Posterior vena cava (tissue), 2 donors: ENCODE data around the gene ELMO3. TPM values are rescaled to one million over a fixed set of nuclear protein-coding genes. Genes with fewer than 3 reads are reported as not detected.

Experiments
- DNase-seq: peaks from one replicate; pipeline ENCODE4 v3.0.0-alpha.2; 2020; ENCODE audit warnings: low spot score
- intact Hi-C, 2 donors: fragments of 100-400 bp; cut with DNase I; formaldehyde crosslinking; loops; one replicate each; pipeline versions ENCODE4 v1.14.1 to v1.14.2; 2022 to 2023
- total RNA-seq, 2 donors: library from RNA; stranded (reverse); fragmentation: NEBNext Ultra II Directional; extraction: Animal tissue kit (Norgen Biotek cat#: 25700); gene quantifications; one replicate each; pipeline ENCODE4 v1.2.1, GENCODE V29; 2021
- donor health status: DM: yes; HTN: yes; CAD: no.
- donor health status: DM: yes; HTN: yes; CAD: no.

Gene ELMO3
- total RNA-seq, 2 donors from 2014 or later, result 0.93 to 1.2 TPM

DNA sequence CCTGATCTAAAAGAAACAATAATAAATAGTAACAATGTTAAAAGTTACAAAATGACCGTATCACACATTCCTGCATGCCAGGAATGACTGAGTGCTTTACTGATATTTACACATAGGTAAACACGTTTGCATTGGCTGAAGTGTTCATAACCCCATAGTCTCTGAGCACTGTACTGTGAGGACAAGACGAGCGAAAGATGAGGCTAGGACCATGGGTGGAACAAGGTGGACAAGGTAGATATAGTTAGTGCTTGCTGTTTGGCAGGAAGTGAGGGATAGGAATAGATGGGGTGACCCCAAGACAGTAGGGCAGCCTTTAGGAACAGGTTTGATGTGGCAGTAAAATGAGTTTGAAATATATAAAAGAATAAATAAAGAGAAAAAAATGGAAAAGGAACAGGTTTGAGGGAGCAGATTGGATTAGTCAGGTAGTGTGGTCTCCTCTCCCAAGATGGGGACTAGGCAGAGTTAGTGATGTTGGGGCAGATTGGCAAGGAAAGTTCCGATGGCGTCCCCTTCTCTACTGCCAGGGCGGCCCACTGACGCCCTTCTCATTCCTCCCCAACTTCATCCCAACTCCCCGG is 7.4 kb upstream of the ELMO3 start:
- no peak for DNase-seq
- intact Hi-C loops, result no loop called here

DNA sequence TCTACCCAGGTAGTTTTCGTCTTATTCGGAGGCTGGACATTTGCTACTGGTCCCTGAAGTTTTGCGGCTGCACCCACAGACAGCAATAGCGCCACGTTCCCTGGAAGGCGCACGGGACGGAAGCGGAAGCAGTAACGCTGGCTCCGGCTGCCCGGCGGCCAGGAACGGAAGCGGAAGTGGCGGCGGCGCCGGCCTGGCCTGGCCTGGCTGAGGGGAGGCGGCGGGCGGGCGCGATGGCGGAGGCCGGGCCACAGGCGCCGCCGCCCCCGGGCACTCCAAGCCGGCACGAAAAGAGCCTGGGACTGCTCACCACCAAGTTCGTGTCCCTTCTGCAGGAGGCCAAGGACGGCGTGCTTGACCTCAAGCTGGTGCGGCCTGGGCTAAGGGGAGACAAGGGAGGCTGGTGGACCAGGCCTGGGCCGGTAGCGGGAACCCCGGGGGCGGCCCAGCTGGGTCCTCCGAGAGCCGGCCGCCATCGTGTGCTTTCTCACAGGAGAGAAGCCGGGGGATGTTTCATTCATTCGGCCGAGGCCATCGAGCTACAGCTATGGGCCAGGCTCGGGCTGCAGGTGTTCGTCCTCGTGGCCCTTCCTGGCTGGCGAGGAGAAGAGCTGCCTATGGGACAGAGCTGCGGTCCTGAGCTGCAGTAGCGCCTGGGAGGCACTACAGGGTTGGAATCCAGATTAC is 6.8 kb upstream of the ELMO3 start, which contains the start of gene E2F4:
Gene E2F4 (plus strand): TSS at position 161 of the 687 bp plus-strand sequence. CDS start 73 bp downstream, at position 234.
- intact Hi-C loops, result no loop called here

DNA sequence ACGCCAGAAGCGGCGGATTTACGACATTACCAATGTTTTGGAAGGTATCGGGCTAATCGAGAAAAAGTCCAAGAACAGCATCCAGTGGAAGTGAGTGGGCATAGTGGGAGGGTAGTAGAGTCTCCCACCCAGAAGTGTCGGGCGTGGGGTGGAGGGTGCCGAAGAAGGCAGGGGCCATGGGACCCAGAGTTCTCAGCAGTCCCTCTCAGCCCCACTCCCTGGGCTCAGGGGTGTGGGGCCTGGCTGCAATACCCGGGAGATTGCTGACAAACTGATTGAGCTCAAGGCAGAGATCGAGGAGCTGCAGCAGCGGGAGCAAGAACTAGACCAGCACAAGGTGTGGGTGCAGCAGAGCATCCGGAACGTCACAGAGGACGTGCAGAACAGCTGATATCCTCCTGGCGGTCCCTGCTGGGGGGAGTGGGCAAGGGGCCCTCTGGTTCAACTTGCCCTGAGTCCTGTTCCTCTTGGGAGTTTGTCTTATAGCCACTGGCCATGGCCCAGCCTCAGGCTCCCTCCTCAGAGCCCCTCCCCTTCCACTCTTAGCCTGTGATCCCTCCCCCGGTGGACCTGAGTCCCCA is 6.1 kb upstream of the ELMO3 start:
- intact Hi-C loops, result no loop called here
- no peak for DNase-seq

More for the DNA sequence above, 6.8 kb upstream of the ELMO3 start, which contains the start of gene E2F4:
- DNase-seq, result peak; percentile 98

DNA sequence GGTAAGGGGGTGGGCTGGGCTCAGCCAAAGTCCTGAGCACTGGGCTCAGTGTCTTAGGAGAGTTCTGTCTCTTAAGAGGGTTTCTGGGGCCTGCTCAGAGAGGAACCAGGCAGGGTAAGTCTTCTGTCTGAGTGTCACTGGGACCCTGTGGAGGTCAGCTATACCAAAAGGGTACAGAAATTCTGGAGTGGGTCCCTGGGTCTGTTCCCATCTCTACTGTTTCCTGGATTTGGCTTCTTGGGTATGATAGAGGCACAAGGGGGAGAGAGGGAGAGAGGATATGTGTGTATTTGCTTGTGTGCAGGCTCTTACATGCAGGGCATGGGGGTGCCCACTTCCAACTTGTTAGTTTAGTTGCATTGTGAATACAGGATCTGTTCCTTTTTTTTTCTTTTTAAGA is 5.4 kb upstream of the ELMO3 start:
- intact Hi-C loops, result no loop called here
- no peak for DNase-seq

DNA sequence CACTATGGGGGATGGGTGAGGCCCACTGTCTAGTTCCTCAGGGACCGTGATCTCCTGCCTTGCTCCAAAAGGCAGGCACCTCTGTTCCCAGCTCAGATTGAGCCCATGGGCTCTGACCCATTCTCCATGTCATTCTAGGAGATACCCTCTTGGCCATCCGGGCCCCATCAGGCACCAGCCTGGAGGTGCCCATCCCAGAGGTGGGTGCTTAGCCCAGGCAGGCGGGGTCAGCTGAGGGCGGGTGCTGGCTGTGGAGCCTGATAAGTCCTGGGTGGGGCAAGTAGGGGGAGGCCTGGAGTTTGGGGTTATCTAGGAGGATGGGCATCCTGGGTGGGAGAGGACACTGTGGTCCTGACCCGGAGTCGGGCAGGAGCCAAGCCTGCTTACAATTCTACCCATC is 4.7 kb upstream of the ELMO3 start:
- DNase-seq, result no peak
- intact Hi-C loops, result no loop called here

DNA sequence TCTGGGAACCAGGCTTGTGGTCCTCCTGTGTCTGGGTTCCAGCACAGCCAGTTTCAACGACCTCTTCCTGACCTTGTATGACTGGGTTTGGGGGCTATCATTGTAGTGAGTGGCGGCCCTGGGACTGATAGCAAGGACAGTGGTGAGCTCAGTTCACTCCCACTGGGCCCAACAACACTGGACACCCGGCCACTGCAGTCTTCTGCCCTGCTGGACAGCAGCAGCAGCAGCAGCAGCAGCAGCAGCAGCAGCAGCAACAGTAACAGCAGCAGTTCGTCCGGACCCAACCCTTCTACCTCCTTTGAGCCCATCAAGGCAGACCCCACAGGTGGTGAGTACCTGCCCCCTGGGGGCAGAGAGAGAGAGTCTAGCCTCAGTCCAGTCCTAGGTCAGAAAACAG is 3.3 kb upstream of the ELMO3 start:
- DNase-seq, result no peak
- intact Hi-C loops, result no loop called here

DNA sequence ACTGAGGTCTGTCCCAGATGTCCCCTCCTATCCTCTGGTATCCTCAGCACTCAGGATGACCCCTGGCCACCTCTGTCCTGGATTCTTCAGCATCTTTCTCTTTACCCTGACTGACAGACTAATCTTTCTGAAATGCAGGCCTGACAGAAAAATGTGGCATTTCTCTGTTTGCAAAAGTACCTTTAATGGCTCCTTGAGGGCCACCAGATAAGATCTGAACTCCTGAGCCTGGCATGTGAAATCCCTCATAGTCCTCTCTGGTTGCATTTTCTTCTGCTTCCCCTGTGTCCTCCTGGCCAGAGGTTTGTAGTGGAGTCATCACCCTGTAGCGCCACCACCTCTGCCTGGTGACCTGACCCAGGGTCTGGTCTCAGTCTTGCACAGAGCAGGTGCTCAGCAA is 2.0 kb upstream of the ELMO3 start:
- no peak for DNase-seq
- intact Hi-C loops, result no loop called here

DNA sequence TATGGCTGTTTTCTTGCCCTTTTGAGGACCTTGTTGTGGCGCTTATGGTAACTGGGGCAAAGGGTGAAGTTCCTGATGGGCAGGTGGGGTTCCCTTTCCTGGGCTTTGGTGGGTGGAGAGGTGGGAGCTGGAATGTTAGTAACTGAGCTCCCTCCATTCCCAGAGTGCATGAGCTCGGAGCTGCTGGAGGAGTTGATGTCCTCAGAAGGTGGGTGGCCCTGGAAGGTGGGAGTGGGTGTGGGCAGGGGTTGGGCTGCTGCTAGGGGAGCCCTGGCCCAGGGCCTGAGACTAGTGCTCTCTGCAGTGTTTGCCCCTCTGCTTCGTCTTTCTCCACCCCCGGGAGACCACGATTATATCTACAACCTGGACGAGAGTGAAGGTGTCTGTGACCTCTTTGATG is 1.2 kb upstream of the ELMO3 start:
- no peak for DNase-seq
- intact Hi-C loops, result no loop called here

DNA sequence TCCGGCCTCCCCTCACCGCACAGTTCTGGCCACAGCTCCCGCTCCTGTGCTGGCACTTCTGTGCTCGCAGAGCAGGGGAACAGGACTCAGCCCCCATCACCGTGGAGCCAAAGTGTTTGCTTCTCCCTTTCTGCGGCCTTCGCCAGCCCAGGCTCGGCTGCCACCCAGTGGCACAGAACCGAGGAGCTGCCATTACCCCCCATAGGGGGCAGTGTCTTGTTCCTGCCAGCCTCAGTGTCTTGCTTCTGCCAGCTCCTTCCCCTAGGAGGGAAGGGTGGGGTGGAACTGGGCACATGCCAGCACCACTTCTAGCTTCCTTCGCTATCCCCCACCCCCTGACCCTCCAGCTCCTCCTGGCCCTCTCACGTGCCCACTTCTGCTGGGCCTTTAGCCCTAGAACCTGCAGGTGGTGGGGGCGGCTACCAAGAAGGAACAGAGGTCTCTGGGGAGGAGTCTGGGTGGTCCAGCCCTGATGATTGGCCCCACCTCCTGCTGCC is 645 bp upstream of the ELMO3 start:
- intact Hi-C loops, result no loop called here
- no peak for DNase-seq

DNA sequence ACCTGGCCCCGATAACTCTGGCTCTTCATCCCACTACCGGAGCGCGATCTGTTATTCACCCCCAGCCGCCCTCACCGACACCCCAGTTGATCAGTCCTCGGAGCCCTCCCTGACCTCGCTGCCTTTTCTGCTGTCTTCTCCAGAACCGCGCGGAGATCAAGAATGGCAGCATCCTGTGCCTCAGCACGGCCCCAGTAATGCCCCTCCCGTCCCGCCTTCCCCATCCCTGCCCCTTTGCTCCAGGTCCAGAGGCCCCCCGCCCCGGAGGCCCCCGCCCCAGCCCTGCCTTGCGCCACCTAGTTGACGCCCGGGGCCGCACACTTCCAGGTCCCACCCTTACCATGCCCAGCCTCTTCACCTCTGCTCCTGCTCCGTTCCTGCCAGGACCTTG is 872 bp downstream of the ELMO3 start:
- DNase-seq, result no peak
- intact Hi-C loops, result no loop called here

DNA sequence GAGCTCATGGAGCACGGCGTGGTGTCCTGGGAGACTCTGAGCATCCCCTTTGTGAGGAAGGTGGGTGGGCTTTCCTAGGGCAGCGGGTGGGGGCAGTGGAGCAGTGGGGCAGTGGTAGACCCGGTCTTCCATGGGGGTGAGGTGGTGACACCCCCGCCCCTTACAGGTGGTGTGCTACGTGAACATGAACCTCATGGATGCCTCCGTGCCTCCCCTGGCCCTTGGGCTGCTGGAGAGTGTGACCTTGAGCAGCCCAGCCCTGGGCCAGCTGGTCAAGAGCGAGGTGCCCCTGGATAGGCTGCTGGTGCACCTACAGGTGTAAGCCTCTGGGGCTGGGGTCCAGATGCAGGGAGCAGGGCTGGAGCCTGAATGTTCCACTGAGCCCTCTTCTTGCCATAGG is 1.6 kb downstream of the ELMO3 start:
- DNase-seq, result no peak
- intact Hi-C loops, result no loop called here

DNA sequence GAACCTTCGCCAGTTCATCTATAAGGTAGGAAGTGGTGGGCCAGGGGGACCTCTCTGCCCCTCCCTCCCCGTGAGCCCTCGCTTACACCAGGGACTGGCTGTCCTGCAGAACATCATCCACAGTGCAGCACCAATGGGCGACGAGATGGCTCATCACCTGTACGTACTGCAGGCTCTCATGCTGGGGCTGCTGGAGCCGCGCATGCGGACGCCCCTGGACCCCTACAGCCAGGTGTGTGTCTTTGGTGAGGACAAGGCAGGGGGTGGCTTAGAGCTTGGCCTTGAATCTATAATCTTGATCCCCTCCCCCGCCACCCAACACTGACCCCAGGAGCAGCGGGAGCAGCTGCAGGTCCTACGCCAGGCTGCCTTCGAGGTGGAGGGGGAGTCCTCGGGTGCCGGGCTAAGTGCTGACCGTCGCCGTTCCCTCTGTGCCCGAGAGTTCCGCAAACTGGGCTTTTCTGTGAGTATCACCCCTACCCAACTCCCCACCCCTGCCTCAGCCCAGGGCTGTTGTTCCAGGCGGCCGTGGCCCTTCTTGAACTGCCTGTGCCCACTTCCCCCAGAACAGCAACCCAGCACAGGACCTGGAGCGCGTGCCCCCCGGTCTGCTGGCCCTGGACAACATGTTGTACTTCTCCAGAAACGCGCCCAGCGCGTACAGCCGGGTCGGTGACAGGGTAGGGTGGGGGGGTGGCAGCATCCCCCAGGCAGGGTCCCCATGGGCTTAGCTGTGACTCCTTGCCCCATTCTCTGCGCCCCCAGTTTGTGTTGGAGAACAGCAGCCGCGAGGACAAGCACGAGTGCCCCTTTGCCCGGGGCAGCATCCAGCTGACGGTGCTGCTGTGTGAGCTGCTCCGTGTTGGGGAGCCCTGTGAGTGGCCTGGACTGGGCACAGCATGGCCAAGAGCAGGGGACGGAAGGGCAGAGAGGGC is 2.7 kb downstream of the ELMO3 start:
- DNase-seq, result no peak
- intact Hi-C loops, result no loop called here

DNA sequence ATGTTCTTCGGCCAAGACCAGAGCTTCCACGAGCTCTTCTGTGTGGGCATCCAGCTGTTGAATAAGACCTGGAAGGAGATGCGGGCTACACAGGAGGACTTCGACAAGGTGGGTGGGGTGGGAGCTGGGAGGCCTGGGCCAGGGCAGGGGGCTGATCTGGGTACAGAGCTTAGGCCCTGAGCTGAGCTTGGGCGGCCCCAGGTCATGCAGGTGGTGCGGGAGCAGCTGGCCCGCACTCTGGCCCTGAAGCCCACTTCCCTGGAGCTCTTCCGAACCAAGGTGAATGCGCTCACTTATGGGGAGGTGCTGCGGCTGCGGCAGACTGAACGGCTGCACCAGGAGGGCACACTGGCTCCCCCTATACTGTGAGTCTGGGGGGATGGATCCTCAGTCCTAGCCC is 3.5 kb downstream of the ELMO3 start:
- DNase-seq, result no peak
- intact Hi-C loops, result no loop called here

DNA sequence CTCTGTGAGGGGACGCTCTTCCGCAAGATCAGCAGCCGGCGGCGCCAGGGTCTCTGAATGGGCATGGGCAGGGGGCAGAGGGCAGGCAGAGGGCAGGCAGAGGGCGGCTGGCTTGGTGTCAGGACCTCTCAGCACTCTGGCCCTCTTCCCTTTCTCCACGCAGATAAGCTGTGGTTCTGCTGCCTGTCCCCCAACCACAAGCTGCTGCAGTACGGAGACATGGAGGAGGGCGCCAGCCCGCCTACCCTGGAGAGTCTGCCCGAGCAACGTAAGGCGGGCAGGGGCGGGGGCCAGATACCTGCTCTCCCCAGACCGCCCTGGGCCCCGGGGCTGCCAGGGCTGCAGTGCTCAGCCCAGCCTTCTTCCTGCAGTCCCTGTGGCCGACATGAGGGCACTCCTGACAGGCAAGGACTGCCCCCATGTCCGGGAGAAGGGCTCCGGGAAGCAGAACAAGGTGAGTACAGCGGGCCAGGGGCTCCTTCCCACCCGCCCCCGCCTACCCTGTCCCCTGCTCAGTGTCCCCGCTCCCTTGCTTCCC is 4.1 kb downstream of the ELMO3 start:
- DNase-seq, result no peak
- intact Hi-C loops, result no loop called here

DNA sequence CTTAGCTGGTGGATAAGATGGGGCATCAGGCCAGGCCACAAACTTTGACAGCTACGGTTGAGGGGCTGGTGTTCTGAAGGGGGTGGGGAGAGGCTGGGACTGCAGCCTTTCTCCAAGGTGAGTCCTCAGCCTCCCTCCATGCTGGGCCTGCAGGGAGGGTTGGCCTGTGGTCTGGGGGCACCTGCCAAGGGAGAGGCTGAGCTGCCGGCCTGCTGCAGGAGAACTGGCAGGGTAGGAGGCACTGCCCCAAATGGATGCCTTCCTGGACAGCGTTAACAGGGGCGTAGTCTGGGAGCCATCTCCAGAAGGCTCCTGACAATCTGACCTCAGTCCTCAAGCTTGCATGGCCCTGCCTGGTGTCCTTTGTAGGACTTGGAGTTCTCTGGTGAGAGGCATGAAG is 5.1 kb downstream of the ELMO3 start:
- intact Hi-C loops, result no loop called here
- DNase-seq, result no peak

DNA sequence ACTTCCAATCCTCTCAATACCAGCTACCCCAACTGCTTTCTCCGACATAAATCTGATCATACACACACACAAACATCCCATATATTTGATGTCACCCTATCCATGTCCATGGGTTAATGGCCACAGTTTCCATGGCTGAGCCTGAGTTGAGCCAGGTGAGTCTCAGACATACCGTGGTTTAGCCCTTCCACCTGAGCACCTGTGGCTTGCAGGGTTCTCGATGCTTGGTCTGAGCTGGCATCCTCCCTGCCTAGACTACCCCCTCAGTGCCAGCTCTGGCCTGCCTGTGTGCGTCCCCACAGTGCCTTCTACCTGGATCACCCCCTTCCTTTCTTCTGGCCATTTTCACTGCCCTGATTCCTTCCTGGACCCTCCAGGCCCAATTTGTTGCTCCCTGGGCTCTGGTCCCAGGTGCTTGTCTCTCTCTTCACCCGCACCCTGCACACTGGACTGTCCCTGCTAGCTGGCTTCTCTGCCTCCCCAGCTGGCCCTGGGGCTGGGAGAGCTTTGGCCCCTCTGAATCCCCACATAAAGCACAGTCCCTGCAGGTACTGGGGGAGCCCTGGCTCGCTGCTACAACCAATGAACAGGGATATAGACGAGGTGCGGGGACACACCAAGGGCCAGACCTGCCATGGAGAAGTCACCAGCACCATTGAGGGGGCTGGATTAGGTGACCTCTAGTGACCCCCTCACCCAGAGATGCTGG is 7.4 kb downstream of the ELMO3 start:
- intact Hi-C loops, result no loop called here
- no peak for DNase-seq

DNA sequence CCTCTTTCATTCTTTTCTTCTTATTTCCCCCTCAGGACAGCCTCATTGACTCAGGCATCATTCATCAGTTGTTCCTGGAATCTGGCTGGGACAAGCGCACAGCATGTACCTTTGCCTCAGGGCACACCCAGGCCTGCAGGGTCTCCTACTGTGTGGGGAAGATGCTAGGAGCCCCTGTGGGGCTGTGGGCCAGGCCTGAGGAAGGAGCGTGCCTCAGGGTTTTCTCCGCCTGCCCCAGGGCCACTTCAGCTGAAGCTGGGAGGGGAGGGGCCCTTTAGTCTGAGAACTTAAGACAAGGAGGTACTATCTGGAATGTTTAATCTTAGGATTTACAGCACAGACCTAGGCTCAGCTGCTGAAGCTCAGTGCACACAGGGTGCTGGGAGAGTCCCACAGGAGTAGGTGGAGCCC is 7.9 kb downstream of the ELMO3 start:
- intact Hi-C loops, result no loop called here
- no peak for DNase-seq

DNA sequence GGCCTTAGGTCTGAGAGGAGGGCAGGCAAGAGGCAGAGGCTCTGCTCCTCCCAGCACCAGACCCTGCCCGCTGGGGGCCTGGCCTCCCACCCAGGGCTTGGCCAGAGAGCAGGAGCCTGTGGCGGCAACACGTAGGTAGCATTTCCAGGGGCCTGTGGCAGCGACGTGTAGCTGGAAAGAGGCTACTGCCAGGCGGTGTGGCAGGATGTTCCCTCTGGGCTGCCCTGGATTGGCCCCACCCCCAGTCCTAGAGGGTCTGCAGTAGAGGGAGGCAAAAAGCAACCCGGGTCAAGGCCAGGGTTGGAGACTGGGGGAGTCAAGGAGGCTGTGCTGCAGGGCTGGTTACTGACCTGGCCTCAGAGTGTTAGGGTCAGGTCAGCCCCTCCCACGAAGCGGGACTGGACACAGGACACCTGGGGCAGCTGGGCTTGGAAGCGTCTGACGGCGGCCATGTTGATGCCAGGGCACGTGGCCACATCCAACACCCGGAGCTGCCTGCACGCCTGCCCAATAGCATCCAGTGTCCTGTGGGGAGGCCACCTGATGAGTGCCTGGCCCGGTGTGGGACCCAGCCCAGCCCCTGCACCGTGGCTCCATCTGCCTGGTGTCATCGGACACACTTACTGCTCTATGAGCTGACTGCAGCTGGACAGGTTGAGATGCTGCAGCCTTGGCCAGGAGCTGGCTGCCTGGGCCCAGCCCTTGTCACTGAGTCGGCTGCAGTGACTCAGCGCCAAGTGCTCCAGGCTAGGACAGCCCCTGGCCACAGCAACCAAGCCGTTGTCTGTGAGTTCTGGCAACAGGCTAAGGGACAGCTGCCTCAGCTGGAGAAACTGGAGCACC is 8.5 kb downstream of the ELMO3 start:
- DNase-seq, result no peak

More for the DNA sequence above, 8.5 kb downstream of the ELMO3 start:
- intact Hi-C loops, result no loop called here
